GM19395 (cell line): Measurements from ENCODE around the gene ZNF681.
"Not testable (repeated sequence)": the region's sequence is repeated elsewhere in the genome, so short reads cannot be mapped to it uniquely, and the experiment has no call there.

Source experiments
- ATAC-seq: cut with Tn5 transposase; IDR thresholded peaks from one replicate; pipeline ENCODE4 v1.9.1; 2021; ENCODE audit warnings: mild to moderate bottlenecking, moderate library complexity; ENCODE audit not compliant: unreplicated experiment

The ZNF681 gene

DNA sequence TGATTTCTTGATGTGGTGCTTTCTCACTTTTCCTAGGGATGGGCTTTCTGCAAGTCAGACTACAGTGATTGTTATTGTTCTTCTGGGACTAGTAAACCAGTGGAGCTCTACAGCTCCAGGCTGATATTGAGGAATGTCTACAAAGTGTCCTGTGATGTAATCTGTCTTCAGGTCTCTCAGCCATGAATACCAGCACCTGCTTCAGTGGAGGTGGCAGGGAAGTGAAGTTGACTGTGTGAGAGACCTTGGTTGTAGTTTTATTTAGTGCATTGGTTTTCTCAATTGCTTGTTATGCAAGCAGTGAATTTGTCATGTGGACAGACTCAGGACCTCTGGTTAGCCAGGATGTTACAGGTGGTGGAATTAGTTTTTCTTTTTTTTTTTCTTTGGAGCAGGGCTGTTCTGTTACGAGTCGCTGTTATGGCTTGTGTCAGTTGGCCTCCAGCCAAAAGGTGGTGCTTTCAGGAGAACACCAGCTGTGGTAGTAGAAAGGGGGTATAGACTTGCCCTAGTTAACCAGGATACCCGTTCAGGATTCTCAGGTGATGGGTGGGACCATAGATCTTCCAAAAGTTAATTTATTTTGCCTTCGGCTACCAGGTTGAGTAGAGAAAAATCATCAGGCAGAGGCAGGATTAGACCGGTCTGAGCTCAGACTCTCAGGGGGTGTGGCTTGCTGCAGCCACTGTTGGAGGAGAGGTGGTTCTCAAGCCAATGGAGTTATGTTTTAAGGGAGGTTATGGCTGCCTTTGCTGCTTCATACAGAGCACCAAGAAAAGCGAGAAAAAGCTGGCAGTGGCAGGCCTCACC lies 59.8 kb downstream of the ZNF681 start:
- ATAC-seq, result no peak

DNA sequence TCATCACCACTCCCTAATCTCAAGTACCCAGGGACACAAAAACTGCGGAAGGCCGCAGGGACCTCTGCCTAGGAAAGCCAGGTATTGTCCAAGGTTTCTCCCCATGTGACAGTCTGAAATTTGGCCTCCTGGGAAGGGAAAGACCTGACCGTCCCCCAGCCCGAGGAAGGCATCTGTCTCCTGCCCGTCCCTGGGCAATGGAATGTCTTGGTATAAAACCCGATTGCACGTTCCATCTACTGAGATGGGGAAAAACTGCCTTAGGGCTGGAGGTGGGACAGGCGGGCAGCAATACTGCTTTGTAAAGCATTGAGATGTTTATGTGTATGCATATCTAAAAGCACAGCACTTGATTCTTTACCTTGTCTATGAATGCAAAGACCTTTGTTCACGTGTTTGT lies 65.8 kb downstream of the ZNF681 start:
- not testable (repeated sequence) for ATAC-seq
